Omental fat pad (tissue), 4 donors: ENCODE results near the gene MPPED1. TPM values are rescaled to one million over a fixed set of nuclear protein-coding genes. Genes with fewer than 3 reads are reported as not detected.

Experiments used
- ATAC-seq: fragments of 150-250 bp; one replicate; pipeline ENCODE4 v1.9.1; 2016; ENCODE audit warnings: mild to moderate bottlenecking, moderate library complexity; ENCODE audit not compliant: low FRiP score
- DNase-seq: peaks from one replicate; pipeline ENCODE4 v3.0.0-alpha.2; 2019; ENCODE audit warnings: low spot score
- total RNA-seq, 4 donors: library from RNA; depleted of rRNA; stranded (reverse); fragments of >200 nt; gene quantifications; one replicate each; pipeline ENCODE4 v1.1.0, GENCODE V29; 2016
- TF ChIP-seq, protein P1 (sequence below), 3 donors: fragments of 450-650 bp; IDR thresholded peaks; one replicate each; pipeline ENCODE4 v1.5.1; 2016 to 2017; ENCODE audit warnings: antibody characterized with exemption in 3 of 3, mild to moderate bottlenecking in 3 of 3, moderate library complexity in 2 of 3

MPPED1 gene
- total RNA-seq, 4 donors from 2014 or later = not detected

- TF ChIP-seq, protein P1, sequence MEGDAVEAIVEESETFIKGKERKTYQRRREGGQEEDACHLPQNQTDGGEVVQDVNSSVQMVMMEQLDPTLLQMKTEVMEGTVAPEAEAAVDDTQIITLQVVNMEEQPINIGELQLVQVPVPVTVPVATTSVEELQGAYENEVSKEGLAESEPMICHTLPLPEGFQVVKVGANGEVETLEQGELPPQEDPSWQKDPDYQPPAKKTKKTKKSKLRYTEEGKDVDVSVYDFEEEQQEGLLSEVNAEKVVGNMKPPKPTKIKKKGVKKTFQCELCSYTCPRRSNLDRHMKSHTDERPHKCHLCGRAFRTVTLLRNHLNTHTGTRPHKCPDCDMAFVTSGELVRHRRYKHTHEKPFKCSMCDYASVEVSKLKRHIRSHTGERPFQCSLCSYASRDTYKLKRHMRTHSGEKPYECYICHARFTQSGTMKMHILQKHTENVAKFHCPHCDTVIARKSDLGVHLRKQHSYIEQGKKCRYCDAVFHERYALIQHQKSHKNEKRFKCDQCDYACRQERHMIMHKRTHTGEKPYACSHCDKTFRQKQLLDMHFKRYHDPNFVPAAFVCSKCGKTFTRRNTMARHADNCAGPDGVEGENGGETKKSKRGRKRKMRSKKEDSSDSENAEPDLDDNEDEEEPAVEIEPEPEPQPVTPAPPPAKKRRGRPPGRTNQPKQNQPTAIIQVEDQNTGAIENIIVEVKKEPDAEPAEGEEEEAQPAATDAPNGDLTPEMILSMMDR (IDR thresholded peaks at IDR 0.05) = no peak
- no peak for ATAC-seq
These were observed 92.3 kb downstream of the MPPED1 start for GRCh38 chr22:43504068-43504467.

GRCh38 chr22:43504666-43505261, 93.0 kb downstream of the MPPED1 start:
- no peak for DNase-seq
- ATAC-seq = no peak
- TF ChIP-seq, protein P1 (IDR thresholded peaks at IDR 0.05) = no peak

More at GRCh38 chr22:43504068-43504467, 92.3 kb downstream of the MPPED1 start:
- no peak for DNase-seq

GRCh38 chr22:43505423-43505822, 93.6 kb downstream of the MPPED1 start:
- DNase-seq = no peak
- TF ChIP-seq, protein P1 (IDR thresholded peaks at IDR 0.05) = no peak
- ATAC-seq = no peak

- TF ChIP-seq, protein P1 (IDR thresholded peaks at IDR 0.05) = no peak
- no peak for ATAC-seq
- no peak for DNase-seq
These were observed 94.1 kb downstream of the MPPED1 start for GRCh38 chr22:43505896-43506295.

DNA sequence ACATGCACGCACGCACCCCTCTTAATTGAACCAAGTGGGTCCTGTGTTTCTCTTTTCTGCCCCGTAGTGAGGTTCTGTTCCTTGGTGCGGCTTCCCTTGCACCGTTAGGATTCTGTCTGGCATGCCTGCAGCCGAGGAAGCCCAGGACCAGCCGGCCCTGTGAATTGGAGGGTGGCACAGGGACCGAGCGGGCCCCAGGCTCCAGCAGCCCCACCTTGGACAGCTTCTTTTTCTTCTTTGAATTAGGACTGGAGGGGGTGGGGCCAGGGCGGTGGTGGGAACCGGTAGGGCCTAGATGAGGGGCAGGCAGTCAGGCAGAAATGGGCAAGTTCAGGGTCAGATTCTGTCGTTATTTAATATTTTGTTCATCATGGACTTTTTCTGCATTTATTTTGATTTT, 94.7 kb downstream of the MPPED1 start:
- DNase-seq (no peak), ATAC-seq (no peak)
- TF ChIP-seq, protein P1 (IDR thresholded peaks at IDR 0.05) = no peak

- TF ChIP-seq, protein P1 (IDR thresholded peaks at IDR 0.05) = no peak
- no peak for DNase-seq
These were observed 95.4 kb downstream of the MPPED1 start for GRCh38 chr22:43507235-43507634.

GRCh38 chr22:43508489-43508888, 96.7 kb downstream of the MPPED1 start:
- ATAC-seq (no peak), DNase-seq (no peak)
- TF ChIP-seq, protein P1 (IDR thresholded peaks at IDR 0.05) = no peak

More at GRCh38 chr22:43507235-43507634, 95.4 kb downstream of the MPPED1 start:
- ATAC-seq = no peak
